Naive thymus-derived CD8-positive, alpha-beta T cell (primary cell): ENCODE data around the gene SDCBP2. TPM values are rescaled to one million over a fixed set of nuclear protein-coding genes. Genes with fewer than 3 reads are reported as not detected.
A peak's percentile ranks its signal among the peaks of the same experiment; 100 is the strongest.

ENCODE experiments used
- ATAC-seq, 2 donors: fragments of 150-1000 bp; cut with Tn5 transposase in 1 of 2; sonication (Bioruptor Pico), chemical (Tn5 transposase) in 1 of 2; 1 replicate in 1 of 2; 2 replicates in 1 of 2; pipeline ENCODE4 v1.10.0; 2021; ENCODE audit warnings: mild to moderate bottlenecking in 2 of 2, moderate library complexity in 2 of 2
- POLR2A ChIA-PET: fragments of 350-600 bp; sonication (Branson Sonifier 250); formaldehyde crosslinking; loops from one replicate; lab custom pipeline; 2021; ENCODE audit warnings: antibody characterized with exemption; lab: Charles Lee
- DNase-seq, 10 donors: peaks; one replicate each; pipeline versions ENCODE4 v3.0.0 to v3.0.0-alpha.2; 2020 to 2022
- H3K27ac Mint-ChIP-seq, 10 donors: one replicate each; pipeline ENCODE4 v1.8.0; 2020 to 2022; ENCODE audit warnings: mild to moderate bottlenecking in 10 of 10, mixed read lengths in 10 of 10, moderate library complexity in 4 of 10, inconsistent platforms in 1 of 10
- H3K27me3 Mint-ChIP-seq, 5 donors: one replicate each; pipeline ENCODE4 v1.8.0; 2021 to 2022; ENCODE audit warnings: mixed read lengths in 5 of 5
- H3K36me3 Mint-ChIP-seq, 3 donors: one replicate each; pipeline ENCODE4 v1.8.0; 2020 to 2022; ENCODE audit warnings: mixed read lengths in 3 of 3, mild to moderate bottlenecking in 2 of 3, inconsistent platforms in 1 of 3
- H3K4me1 Mint-ChIP-seq, 4 donors: one replicate each; pipeline ENCODE4 v1.8.0; 2021 to 2022; ENCODE audit warnings: mixed read lengths in 4 of 4
- H3K4me3 Mint-ChIP-seq, 10 donors: one replicate each; pipeline ENCODE4 v1.8.0; 2020 to 2022; ENCODE audit warnings: mild to moderate bottlenecking in 10 of 10, mixed read lengths in 10 of 10, moderate library complexity in 6 of 10, inconsistent platforms in 1 of 10
- H3K9me3 Mint-ChIP-seq, 9 donors: one replicate each; pipeline ENCODE4 v1.8.0; 2020 to 2022; ENCODE audit warnings: mixed read lengths in 9 of 9, mild to moderate bottlenecking in 3 of 9, inconsistent platforms in 1 of 9, moderate library complexity in 1 of 9
- polyA plus RNA-seq, 3 donors: library from polyadenylated mRNA; unstranded; fragments of 300-500 nt; fragmentation: Illumina TruSeq; gene quantifications; one replicate each; pipeline ENCODE4 v1.2.3, GENCODE V29; 2021
- total RNA-seq, 8 experiments: library from RNA in 2 of 8; stranded (reverse) in 2 of 8; gene quantifications; one replicate each; pipeline ENCODE4 v1.2.3 and lab custom pipeline; 2021 to 2026

Gene SDCBP2
- total and polyA plus RNA-seq, 5 experiments from 2014 or later: 0.81 to 3.3 (median 1.5) TPM

DNA sequence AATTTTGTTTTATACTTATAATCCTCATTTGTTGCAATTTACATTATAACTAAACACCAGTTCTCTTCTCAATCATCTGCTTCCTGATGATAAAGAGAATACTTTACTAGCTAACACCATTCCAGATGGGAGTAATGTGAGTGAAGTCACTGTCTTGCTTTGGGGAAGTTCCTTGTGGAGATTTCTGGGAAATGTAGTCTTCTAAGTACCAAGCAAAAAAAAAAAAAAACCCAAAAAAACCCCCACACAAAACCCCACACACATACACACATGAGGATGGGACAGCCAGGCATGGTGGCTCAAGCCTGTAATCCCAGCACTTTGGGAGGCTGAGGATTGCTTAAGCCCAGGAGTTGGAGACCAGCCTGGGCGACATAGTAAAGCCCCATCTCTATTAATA, 65.1 kb downstream of the SDCBP2 start:
- peak overlapping the region; percentile 71 to 100 (median 99) for H3K27ac Mint-ChIP-seq
- H3K4me3 Mint-ChIP-seq: peak overlapping the region in 8 of 10 donors; percentile 28 to 97 (median 66)
- DNase-seq (no peak), ATAC-seq (no peak)
- peaks cover 0 to 3% (median 0%) of the 10 kb centered on the region in 9 donors for H3K9me3 Mint-ChIP-seq
- peaks cover 0 to 4% (median 0%) of the 10 kb centered on the region in 3 donors for H3K36me3 Mint-ChIP-seq
- peaks cover 27 to 51% (median 49%) of the 10 kb centered on the region in 4 donors for H3K4me1 Mint-ChIP-seq
- H3K27me3 Mint-ChIP-seq: peaks cover 0 to 8% (median 0%) of the 10 kb centered on the region in 5 donors
- POLR2A ChIA-PET: interaction anchor here (1.1 to 1.6 kb wide), 2 partner anchors 14 to 27 kb away, joined by 3 read pairs; no protein-coding TSS in a partner anchor

Other genes starting within 250 kb of the SDCBP2 start
- gene PSMF1, start 210.5 kb downstream of the SDCBP2 start, total RNA-seq: 100 to 1,000 TPM; 106 to 110 TPM
- 100 to 1,000 TPM; 121 to 171 (median 152) TPM for gene PSMF1, start 210.5 kb downstream of the SDCBP2 start, polyA plus RNA-seq
- gene TMEM74B, start 144.2 kb downstream of the SDCBP2 start, total RNA-seq: not detected
- not detected for gene TMEM74B, start 144.2 kb downstream of the SDCBP2 start, polyA plus RNA-seq
- gene C20orf202, start 125.7 kb downstream of the SDCBP2 start, total RNA-seq: under 1 TPM; 0.68 to 0.85 TPM
- gene C20orf202, start 125.7 kb downstream of the SDCBP2 start, polyA plus RNA-seq: not detected
- under 1 TPM in 1 of 2 experiments, not detected in 1; 0.49 TPM for gene RAD21L1, start 103.1 kb downstream of the SDCBP2 start, total RNA-seq
- gene RAD21L1, start 103.1 kb downstream of the SDCBP2 start, polyA plus RNA-seq: not detected
- 10 to 100 TPM; 25.7 to 26.6 TPM for gene SNPH, start 62.8 kb downstream of the SDCBP2 start, total RNA-seq
- 10 to 100 TPM in 1 of 3 donors, 1 to 10 TPM in 2; 5.2 to 13.5 (median 6.3) TPM for gene SNPH, start 62.8 kb downstream of the SDCBP2 start, polyA plus RNA-seq
- gene FKBP1A, start 63.9 kb upstream of the SDCBP2 start, total RNA-seq: 10 to 100 TPM; 79.0 to 79.4 TPM
- gene FKBP1A, start 63.9 kb upstream of the SDCBP2 start, polyA plus RNA-seq: 10 to 100 TPM; 47.2 to 50.4 (median 50.1) TPM
- 10 to 100 TPM; 70.3 to 72.6 TPM for gene NSFL1C, start 137.7 kb upstream of the SDCBP2 start, total RNA-seq
- 10 to 100 TPM; 68.1 to 82.8 (median 77.0) TPM for gene NSFL1C, start 137.7 kb upstream of the SDCBP2 start, polyA plus RNA-seq
- gene SIRPB2, start 162.3 kb upstream of the SDCBP2 start, total RNA-seq: not detected
- not detected for gene SIRPB2, start 162.3 kb upstream of the SDCBP2 start, polyA plus RNA-seq
- under 1 TPM; 0.39 to 0.58 TPM for gene SIRPD, start 228.6 kb upstream of the SDCBP2 start, total RNA-seq
- under 1 TPM in 2 of 3 donors, not detected in 1; 0.22 to 0.25 TPM for gene SIRPD, start 228.6 kb upstream of the SDCBP2 start, polyA plus RNA-seq